ENCODE measurements around the gene RASSF8. TPM values are rescaled to one million over a fixed set of nuclear protein-coding genes. Genes with fewer than 3 reads are reported as not detected.

RASSF8 gene
- total RNA-seq, result 10 to 100 TPM in 1 of 2 donors, 1 to 10 TPM in 1; 1.3 to 12.8 TPM

- H3K27ac Mint-ChIP-seq, result peak within 1 kb of the TSS; percentile 34
Observed at GRCh38 chr12:25958428-25959070, at the start of gene RASSF8. RASSF8 (plus strand) TSS chr12:25958682; CDS start chr12:26055344, 96,662 bp downstream.

DNA sequence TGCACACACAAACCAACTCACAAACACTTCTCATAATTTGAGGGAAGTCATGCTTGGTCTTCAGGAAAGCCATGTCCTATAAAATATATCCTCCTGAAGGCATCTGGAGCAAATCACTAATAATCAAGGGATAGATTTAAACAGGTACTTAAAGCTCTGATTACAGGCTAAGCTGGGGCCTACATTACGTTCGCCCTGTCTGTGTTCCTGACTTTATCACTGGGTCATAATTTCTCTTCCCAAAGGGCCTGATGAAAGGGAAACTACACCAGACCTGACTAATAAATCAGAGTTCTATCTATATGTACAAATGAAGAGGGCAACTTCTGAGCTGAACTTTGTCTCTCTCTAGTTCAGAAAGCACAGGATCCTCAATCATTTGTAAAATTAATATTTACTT is 43.9 kb upstream of the RASSF8 start:
- DNase-seq, result no peak
- Mint-ChIP-seq H3K27me3 (ENCODE audit: low read depth) (no peaks in the 10 kb centered on the region), H3K36me3 (ENCODE audit: insufficient read depth in 2 of 2) (no peaks in the 10 kb centered on the region), H3K9me3 (no peaks in the 10 kb centered on the region), H3K4me3 (no peak overlapping the region), H3K4me1 (ENCODE audit: low read depth) (no peaks in the 10 kb centered on the region), H3K27ac (no peak overlapping the region)
- ATAC-seq (replicated peaks in 1 of 2), result no peak

More at GRCh38 chr12:25958428-25959070, at the start of gene RASSF8:
- peaks cover 47% of the 10 kb centered on the region for H3K27me3 Mint-ChIP-seq (ENCODE audit: low read depth)
- H3K4me3 Mint-ChIP-seq, result peak within 1 kb of the TSS; percentile 84 to 88
- ATAC-seq (replicated peaks in 1 of 2), result peak; percentile 75 to 84
- peak; percentile 27 to 55 for DNase-seq
- H3K9me3 Mint-ChIP-seq, result no peaks in the 10 kb centered on the region
- H3K36me3 Mint-ChIP-seq (ENCODE audit: insufficient read depth in 2 of 2), result no peaks in the 10 kb centered on the region
- peaks cover 12% of the 10 kb centered on the region for H3K4me1 Mint-ChIP-seq (ENCODE audit: low read depth)

- DNase-seq (no peak), ATAC-seq (replicated peaks in 1 of 2) (no peak)
- H3K27ac Mint-ChIP-seq, result no peak overlapping the region
- H3K36me3 Mint-ChIP-seq (ENCODE audit: insufficient read depth in 2 of 2), result no peaks in the 10 kb centered on the region
- peaks cover 6% of the 10 kb centered on the region for H3K27me3 Mint-ChIP-seq (ENCODE audit: low read depth)
- no peak overlapping the region for H3K4me3 Mint-ChIP-seq
- no peaks in the 10 kb centered on the region for H3K9me3 Mint-ChIP-seq
- H3K4me1 Mint-ChIP-seq (ENCODE audit: low read depth), result no peaks in the 10 kb centered on the region
Observed at GRCh38 chr12:25924491-25925001, 33.9 kb upstream of the RASSF8 start.

DNA sequence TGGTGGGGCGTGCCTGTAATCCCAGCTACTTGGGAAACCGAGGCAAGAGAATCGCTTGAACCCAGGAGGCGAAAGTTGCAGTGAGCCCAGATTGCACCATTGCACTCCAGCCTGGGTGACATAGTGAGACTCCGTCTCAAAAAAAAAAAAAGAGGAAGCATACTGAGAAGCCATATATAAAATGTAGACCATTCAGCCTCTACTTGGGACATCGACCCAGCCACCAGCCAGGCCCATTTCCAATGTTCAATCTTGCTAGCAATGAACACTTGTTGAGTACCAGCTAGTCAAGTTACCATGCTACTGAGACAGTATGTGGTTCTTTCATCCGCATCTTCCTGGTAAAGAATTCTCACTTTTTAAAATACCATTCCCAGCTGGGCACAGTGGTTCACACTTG is 33.4 kb upstream of the RASSF8 start:
- DNase-seq, result no peak
- Mint-ChIP-seq H3K27ac (no peak overlapping the region), H3K4me1 (ENCODE audit: low read depth) (no peaks in the 10 kb centered on the region), H3K9me3 (no peaks in the 10 kb centered on the region), H3K36me3 (ENCODE audit: insufficient read depth in 2 of 2) (no peaks in the 10 kb centered on the region), H3K4me3 (no peak overlapping the region), H3K27me3 (ENCODE audit: low read depth) (peaks cover 6% of the 10 kb centered on the region)
- no peak for ATAC-seq (replicated peaks in 1 of 2)

- Mint-ChIP-seq H3K9me3 (peaks cover 0 to 1% of the 10 kb centered on the region in 2 donors), H3K4me3 (no peak overlapping the region), H3K4me1 (ENCODE audit: low read depth) (no peaks in the 10 kb centered on the region), H3K27ac (no peak overlapping the region), H3K27me3 (ENCODE audit: low read depth) (peaks cover 6% of the 10 kb centered on the region), H3K36me3 (ENCODE audit: insufficient read depth in 2 of 2) (no peaks in the 10 kb centered on the region)
- DNase-seq (no peak), ATAC-seq (replicated peaks in 1 of 2) (no peak)
Observed at GRCh38 chr12:25926536-25926935, 31.9 kb upstream of the RASSF8 start.

- peaks cover 6% of the 10 kb centered on the region for H3K27me3 Mint-ChIP-seq (ENCODE audit: low read depth)
- ATAC-seq (replicated peaks in 1 of 2) (no peak), DNase-seq (no peak)
- H3K9me3 Mint-ChIP-seq, result peaks cover 0 to 1% of the 10 kb centered on the region in 2 donors
- no peak overlapping the region for H3K27ac Mint-ChIP-seq
- H3K4me3 Mint-ChIP-seq, result no peak overlapping the region
- no peaks in the 10 kb centered on the region for H3K4me1 Mint-ChIP-seq (ENCODE audit: low read depth)
- no peaks in the 10 kb centered on the region for H3K36me3 Mint-ChIP-seq (ENCODE audit: insufficient read depth in 2 of 2)
Observed at GRCh38 chr12:25929142-25929541, 29.3 kb upstream of the RASSF8 start.

DNA sequence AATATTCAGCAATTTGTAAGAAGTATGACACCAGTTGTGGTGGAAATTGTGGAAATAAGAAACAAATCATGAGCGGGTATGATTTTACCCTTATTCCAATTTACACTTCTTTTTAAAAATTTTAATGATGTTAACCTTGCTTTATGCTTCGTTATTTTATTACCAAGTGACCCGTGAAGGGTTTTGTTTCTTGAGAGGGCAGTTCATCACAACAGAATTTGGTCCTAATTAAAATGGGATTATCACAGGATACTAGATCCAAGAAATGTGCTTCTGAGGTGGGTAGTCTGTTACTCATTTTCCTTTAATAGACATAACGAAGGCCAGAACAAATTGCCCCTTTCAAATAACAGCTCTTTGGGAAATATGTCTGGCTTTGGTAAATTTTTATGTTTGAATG is 25.5 kb upstream of the RASSF8 start:
- Mint-ChIP-seq H3K27me3 (ENCODE audit: low read depth) (no peaks in the 10 kb centered on the region), H3K27ac (no peak overlapping the region)
- no peak for ATAC-seq (replicated peaks in 1 of 2)

DNA sequence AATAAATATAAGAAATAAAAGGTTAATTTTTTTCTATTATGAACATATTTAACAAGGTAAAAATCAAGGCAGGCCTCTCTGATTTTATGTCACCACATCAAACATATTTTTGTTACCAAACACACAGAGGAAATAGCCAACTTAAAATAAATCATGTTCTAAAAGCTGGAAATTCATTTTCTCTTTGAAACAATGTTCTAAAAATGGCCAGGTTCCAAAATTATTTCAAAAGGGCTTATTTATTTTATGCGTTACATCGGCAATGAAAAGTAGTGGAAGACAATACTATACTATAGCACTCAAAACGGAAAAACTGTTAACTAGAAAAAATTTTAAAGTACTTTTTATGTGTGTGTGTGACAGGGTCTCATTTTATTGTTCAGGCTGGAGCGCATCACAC is 24.0 kb upstream of the RASSF8 start:
- no peak for DNase-seq
- no peaks in the 10 kb centered on the region for H3K36me3 Mint-ChIP-seq (ENCODE audit: insufficient read depth in 2 of 2)
- peaks cover 0 to 1% of the 10 kb centered on the region in 2 donors for H3K9me3 Mint-ChIP-seq
- no peak for ATAC-seq (replicated peaks in 1 of 2)
- H3K27ac Mint-ChIP-seq, result no peak overlapping the region
- H3K4me3 Mint-ChIP-seq, result no peak overlapping the region
- no peaks in the 10 kb centered on the region for H3K4me1 Mint-ChIP-seq (ENCODE audit: low read depth)
- no peaks in the 10 kb centered on the region for H3K27me3 Mint-ChIP-seq (ENCODE audit: low read depth)

More for the DNA sequence above, 25.5 kb upstream of the RASSF8 start:
- Mint-ChIP-seq H3K4me3 (no peak overlapping the region), H3K36me3 (ENCODE audit: insufficient read depth in 2 of 2) (no peaks in the 10 kb centered on the region), H3K4me1 (ENCODE audit: low read depth) (no peaks in the 10 kb centered on the region), H3K9me3 (peaks cover 0 to 1% of the 10 kb centered on the region in 2 donors)
- DNase-seq, result no peak

DNA sequence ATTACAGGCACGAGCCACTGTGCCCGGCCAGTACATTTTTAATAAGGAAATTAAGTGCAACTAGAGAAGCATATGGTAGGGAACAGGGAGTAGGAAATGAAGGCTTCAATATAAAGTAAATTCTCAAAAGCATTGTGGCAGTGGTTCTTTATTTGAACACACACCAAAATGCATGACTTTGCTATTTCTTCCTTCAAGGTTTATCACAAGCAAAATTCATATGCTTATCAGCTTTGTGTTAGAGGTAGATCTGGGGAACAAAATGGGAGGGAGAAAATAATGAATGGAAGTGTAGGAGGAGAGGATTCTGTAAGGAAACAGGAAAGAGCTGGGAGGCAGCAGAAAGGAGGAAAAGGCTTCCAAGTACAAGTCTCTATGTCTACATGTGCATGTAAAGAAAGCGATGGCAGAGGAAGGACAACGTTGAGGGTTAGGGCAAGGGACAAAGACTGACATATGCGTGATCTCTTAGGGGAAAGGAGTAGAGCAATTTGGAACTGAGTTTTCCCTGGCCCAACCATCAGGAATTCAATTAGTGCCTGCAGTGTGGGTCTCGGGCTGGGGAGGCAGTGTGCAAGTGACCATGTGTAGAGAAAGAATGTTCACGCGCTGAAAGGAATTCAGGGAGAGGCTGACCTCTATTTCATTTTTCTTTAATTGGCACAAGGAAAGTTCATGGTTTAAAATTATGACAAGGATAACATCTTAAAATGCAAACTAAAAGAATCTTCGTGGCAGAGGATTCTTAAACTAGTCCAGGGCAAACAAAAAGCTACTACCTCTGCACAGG is 22.9 kb upstream of the RASSF8 start:
- no peak for ATAC-seq (replicated peaks in 1 of 2)
- DNase-seq, result no peak
- no peaks in the 10 kb centered on the region for H3K27me3 Mint-ChIP-seq (ENCODE audit: low read depth)
- H3K27ac Mint-ChIP-seq, result no peak overlapping the region
- no peak overlapping the region for H3K4me3 Mint-ChIP-seq
- H3K4me1 Mint-ChIP-seq (ENCODE audit: low read depth), result no peaks in the 10 kb centered on the region
- peaks cover 0 to 1% of the 10 kb centered on the region in 2 donors for H3K9me3 Mint-ChIP-seq
- H3K36me3 Mint-ChIP-seq (ENCODE audit: insufficient read depth in 2 of 2), result no peaks in the 10 kb centered on the region

- no peaks in the 10 kb centered on the region for H3K4me1 Mint-ChIP-seq (ENCODE audit: low read depth)
- DNase-seq (no peak), ATAC-seq (replicated peaks in 1 of 2) (no peak)
- no peaks in the 10 kb centered on the region for H3K9me3 Mint-ChIP-seq
- H3K4me3 Mint-ChIP-seq, result no peak overlapping the region
- no peaks in the 10 kb centered on the region for H3K27me3 Mint-ChIP-seq (ENCODE audit: low read depth)
- no peak overlapping the region for H3K27ac Mint-ChIP-seq
- H3K36me3 Mint-ChIP-seq (ENCODE audit: insufficient read depth in 2 of 2), result no peaks in the 10 kb centered on the region
Observed at GRCh38 chr12:25937096-25937495, 21.4 kb upstream of the RASSF8 start.

DNA sequence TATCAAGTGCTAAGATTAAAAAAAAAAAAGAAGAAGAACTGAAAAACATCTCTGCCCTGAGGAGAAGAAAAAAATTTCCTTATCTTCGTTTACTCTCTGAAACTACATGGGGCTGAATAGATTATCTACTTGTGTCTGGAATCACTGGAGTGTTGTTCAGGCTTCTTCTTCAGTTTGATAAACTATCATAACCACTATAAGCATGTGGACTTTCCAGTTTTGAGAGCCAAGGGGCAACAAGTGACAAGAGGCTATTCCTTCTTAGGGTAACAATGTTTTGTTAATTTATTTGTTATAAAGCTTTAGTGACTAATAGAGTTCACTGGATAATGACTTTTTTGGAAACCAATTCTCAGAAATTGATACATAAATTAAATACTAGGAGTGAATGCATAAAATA is 19.9 kb upstream of the RASSF8 start:
- Mint-ChIP-seq H3K4me1 (ENCODE audit: low read depth) (no peaks in the 10 kb centered on the region), H3K9me3 (no peaks in the 10 kb centered on the region), H3K36me3 (ENCODE audit: insufficient read depth in 2 of 2) (no peaks in the 10 kb centered on the region), H3K27me3 (ENCODE audit: low read depth) (no peaks in the 10 kb centered on the region), H3K27ac (no peak overlapping the region), H3K4me3 (no peak overlapping the region)
- no peak for ATAC-seq (replicated peaks in 1 of 2)
- DNase-seq, result no peak

- DNase-seq (no peak), ATAC-seq (replicated peaks in 1 of 2) (no peak)
- no peak overlapping the region for H3K27ac Mint-ChIP-seq
- H3K4me3 Mint-ChIP-seq, result no peak overlapping the region
- no peaks in the 10 kb centered on the region for H3K36me3 Mint-ChIP-seq (ENCODE audit: insufficient read depth in 2 of 2)
- no peaks in the 10 kb centered on the region for H3K9me3 Mint-ChIP-seq
- no peaks in the 10 kb centered on the region for H3K27me3 Mint-ChIP-seq (ENCODE audit: low read depth)
- no peaks in the 10 kb centered on the region for H3K4me1 Mint-ChIP-seq (ENCODE audit: low read depth)
Observed at GRCh38 chr12:25939606-25940005, 18.9 kb upstream of the RASSF8 start.

- no peak overlapping the region for H3K4me3 Mint-ChIP-seq
Observed at GRCh38 chr12:25940886-25941285, 17.6 kb upstream of the RASSF8 start.

More at GRCh38 chr12:25940886-25941285, 17.6 kb upstream of the RASSF8 start:
- no peak for DNase-seq
- Mint-ChIP-seq H3K4me1 (ENCODE audit: low read depth) (no peaks in the 10 kb centered on the region), H3K27ac (no peak overlapping the region), H3K9me3 (no peaks in the 10 kb centered on the region), H3K27me3 (ENCODE audit: low read depth) (no peaks in the 10 kb centered on the region), H3K36me3 (ENCODE audit: insufficient read depth in 2 of 2) (no peaks in the 10 kb centered on the region)
- no peak for ATAC-seq (replicated peaks in 1 of 2)

All from activated T-cell treated with anti-CD3 and anti-CD28 coated beads, Interleukin-2, amount 50 U/mL, for 72 hours (primary cell).